Fibroblast of pulmonary artery (primary cell): ENCODE data around the gene MINK1.
A peak's percentile ranks its signal among the peaks of the same experiment; 100 is the strongest.

Source experiments
- DNase-seq: peaks from one replicate; pipeline ENCODE4 v3.0.0-alpha.2; 2010; ENCODE audit warnings: low read depth
- H3K4me3 ChIP-seq: replicated peaks from 2 replicates; pipeline ENCODE4 v1.5.1; 2011; ENCODE audit warnings: low read depth, mild to moderate bottlenecking, control low read depth, low read length, moderate library complexity
- TF ChIP-seq, protein P1 (sequence below): IDR thresholded peaks from 2 replicates; pipeline ENCODE4 v1.5.1; 2011; ENCODE audit warnings: mild to moderate bottlenecking, control low read depth, low read length, inconsistent platforms; ENCODE audit errors: missing control alignments

The MINK1 gene

DNA sequence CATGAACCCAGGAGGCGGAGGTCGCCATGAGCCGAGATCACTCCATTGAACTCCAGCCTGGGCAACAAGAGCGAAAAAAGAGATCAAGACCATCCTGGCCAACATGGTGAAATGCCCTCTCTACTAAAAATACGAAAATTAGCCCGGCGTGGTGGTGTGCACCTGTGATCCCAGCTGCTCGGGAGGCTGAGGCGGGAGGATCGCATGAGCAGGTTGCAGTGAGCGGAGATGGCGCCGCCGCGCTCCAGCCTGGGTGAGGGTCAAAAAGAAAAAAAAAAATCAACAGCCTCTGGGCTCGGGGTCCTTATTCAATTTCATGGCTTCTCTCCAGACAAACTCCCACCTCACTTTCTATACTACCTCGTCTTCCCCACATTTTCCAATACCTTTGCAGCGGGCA, 95.7 kb downstream of the MINK1 start:
- no peak for DNase-seq
- TF ChIP-seq, protein P1, sequence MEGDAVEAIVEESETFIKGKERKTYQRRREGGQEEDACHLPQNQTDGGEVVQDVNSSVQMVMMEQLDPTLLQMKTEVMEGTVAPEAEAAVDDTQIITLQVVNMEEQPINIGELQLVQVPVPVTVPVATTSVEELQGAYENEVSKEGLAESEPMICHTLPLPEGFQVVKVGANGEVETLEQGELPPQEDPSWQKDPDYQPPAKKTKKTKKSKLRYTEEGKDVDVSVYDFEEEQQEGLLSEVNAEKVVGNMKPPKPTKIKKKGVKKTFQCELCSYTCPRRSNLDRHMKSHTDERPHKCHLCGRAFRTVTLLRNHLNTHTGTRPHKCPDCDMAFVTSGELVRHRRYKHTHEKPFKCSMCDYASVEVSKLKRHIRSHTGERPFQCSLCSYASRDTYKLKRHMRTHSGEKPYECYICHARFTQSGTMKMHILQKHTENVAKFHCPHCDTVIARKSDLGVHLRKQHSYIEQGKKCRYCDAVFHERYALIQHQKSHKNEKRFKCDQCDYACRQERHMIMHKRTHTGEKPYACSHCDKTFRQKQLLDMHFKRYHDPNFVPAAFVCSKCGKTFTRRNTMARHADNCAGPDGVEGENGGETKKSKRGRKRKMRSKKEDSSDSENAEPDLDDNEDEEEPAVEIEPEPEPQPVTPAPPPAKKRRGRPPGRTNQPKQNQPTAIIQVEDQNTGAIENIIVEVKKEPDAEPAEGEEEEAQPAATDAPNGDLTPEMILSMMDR, result no peak
- no peak overlapping the region for H3K4me3 ChIP-seq

DNA sequence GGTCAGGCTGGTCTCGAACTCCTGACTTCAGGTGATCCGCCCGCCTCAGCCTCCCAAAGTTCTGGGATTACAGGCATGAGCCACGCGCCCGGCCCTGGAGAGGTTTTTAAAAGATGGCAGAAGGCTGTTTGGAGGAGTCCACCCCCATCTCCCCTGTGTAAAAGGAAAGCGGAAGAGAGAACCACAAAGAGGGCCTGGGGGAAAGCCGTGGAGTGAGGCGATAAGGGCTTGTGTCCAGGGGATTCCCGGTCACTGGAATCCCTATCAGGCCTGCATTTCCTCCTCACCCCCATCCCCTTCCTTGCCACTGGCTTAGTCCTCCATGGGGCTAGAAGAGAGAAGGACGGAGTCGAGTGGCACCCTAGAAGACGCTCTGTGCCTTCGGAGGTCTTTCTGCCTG, 98.8 kb downstream of the MINK1 start, which contains the start of gene GP1BA:
Gene GP1BA (plus strand): TSS at position 315 of the 400 bp plus-strand sequence. CDS start 328 bp downstream, outside the sequence.
- DNase-seq, result no peak
- TF ChIP-seq, protein P1, result no peak
- no peak within 1 kb of the TSS for H3K4me3 ChIP-seq

DNA sequence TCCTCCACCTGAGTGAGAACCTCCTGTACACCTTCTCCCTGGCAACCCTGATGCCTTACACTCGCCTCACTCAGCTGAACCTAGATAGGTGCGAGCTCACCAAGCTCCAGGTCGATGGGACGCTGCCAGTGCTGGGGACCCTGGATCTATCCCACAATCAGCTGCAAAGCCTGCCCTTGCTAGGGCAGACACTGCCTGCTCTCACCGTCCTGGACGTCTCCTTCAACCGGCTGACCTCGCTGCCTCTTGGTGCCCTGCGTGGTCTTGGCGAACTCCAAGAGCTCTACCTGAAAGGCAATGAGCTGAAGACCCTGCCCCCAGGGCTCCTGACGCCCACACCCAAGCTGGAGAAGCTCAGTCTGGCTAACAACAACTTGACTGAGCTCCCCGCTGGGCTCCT, 99.6 kb downstream of the MINK1 start:
- DNase-seq, result no peak
- no peak overlapping the region for H3K4me3 ChIP-seq
- TF ChIP-seq, protein P1, result no peak

DNA sequence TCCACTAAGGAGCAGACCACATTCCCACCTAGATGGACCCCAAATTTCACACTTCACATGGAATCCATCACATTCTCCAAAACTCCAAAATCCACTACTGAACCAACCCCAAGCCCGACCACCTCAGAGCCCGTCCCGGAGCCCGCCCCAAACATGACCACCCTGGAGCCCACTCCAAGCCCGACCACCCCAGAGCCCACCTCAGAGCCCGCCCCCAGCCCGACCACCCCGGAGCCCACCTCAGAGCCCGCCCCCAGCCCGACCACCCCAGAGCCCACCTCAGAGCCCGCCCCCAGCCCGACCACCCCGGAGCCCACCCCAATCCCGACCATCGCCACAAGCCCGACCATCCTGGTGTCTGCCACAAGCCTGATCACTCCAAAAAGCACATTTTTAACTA, 100.5 kb downstream of the MINK1 start:
- no peak overlapping the region for H3K4me3 ChIP-seq
- no peak for DNase-seq
- TF ChIP-seq, protein P1, result no peak

DNA sequence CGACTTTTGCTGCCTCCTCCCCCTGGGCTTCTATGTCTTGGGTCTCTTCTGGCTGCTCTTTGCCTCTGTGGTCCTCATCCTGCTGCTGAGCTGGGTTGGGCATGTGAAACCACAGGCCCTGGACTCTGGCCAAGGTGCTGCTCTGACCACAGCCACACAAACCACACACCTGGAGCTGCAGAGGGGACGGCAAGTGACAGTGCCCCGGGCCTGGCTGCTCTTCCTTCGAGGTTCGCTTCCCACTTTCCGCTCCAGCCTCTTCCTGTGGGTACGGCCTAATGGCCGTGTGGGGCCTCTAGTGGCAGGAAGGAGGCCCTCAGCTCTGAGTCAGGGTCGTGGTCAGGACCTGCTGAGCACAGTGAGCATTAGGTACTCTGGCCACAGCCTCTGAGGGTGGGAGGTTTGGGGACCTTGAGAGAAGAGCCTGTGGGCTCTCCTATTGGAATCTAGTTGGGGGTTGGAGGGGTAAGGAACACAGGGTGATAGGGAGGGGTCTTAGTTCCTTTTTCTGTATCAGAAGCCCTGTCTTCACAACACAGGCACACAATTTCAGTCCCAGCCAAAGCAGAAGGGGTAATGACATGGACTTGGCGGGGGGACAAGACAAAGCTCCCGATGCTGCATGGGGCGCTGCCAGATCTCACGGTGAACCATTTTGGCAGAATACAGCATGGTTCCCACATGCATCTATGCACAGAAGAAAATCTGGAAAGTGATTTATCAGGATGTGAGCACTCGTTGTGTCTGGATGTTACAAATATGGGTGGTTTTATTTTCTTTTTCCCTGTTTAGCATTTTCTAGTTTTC, 101.2 kb downstream of the MINK1 start:
- TF ChIP-seq, protein P1, result peak; percentile 36

DNA sequence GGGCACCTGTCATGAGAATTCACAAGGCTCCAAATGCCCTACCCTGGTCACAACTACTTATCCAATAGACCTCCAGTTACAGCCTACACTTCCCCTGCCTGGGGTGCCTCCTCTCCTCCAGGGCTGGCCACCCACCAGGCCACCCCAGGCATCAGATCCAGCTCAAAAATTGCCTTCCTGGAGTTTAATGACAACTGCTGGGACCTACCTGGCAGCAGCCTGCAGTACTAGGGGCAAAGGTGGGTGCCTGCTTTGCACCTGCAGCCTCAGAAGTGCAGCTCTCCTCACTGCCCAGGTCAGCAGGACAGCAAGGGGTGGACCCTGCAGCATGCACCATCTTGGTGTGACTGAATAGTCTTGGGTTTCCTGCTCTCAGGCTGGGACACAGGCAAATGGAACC, 102.5 kb downstream of the MINK1 start:
- no peak overlapping the region for H3K4me3 ChIP-seq
- TF ChIP-seq, protein P1, result no peak
- DNase-seq, result no peak

More for the DNA sequence above, 101.2 kb downstream of the MINK1 start:
- H3K4me3 ChIP-seq, result no peak overlapping the region
- DNase-seq, result peak; percentile 38

DNA sequence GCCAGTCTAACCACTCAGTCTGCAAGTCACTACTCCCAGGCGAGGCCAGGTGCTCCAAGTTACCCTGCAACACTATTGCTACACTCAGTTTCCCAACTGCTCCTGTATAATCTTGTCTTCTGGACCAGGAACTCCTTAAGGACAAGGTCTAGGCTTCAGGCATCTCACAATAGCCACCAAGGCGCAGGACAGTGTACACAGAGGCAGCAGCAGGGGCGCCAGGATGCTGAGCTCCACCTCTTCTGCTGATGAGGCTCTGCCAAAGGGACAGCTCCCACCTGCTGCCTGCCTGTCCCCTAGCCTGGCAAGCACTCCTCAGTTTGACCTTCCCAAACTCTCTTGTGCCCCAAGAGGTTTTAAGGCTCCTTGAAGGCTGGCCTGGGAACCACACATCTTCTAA, 103.3 kb downstream of the MINK1 start:
- H3K4me3 ChIP-seq, result no peak overlapping the region
- DNase-seq, result no peak
- TF ChIP-seq, protein P1, result no peak
